ENCODE data around the gene HABP4.

- TF ChIP-seq ZFX (CRISPR knock-in tag; IDR thresholded peaks at IDR 0.05) (no peak), MED1 (CRISPR knock-in tag; IDR thresholded peaks at IDR 0.05; ENCODE audit: borderline replicate concordance) (no peak), ZFP1 (CRISPR knock-in tag; IDR thresholded peaks at IDR 0.05) (no peak), BRCA1 (IDR thresholded peaks at IDR 0.05) (no peak), BRCA1 (CRISPR knock-in tag; IDR thresholded peaks at IDR 0.05) (no peak), E2F6 (IDR thresholded peaks at IDR 0.05; ENCODE audit: borderline replicate concordance in 1 of 2, extremely low read depth in 1 of 2, insufficient read depth in 1 of 2, insufficient read length in 1 of 2, low read depth in 1 of 2, low read length in 1 of 2, poor library complexity in 1 of 2, severe bottlenecking in 1 of 2) (no peak)
- TF ChIP-seq, protein P1, sequence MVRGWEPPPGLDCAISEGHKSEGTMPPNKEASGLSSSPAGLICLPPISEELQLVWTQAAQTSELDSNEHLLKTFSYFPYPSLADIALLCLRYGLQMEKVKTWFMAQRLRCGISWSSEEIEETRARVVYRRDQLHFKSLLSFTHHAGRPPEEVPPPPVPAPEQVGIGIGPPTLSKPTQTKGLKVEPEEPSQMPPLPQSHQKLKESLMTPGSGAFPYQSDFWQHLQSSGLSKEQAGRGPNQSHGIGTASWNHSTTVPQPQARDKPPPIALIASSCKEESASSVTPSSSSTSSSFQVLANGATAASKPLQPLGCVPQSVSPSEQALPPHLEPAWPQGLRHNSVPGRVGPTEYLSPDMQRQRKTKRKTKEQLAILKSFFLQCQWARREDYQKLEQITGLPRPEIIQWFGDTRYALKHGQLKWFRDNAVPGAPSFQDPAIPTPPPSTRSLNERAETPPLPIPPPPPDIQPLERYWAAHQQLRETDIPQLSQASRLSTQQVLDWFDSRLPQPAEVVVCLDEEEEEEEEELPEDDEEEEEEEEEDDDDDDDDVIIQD (CRISPR knock-in tag; IDR thresholded peaks at IDR 0.05), result no peak
Observed at GRCh38 chr9:96478829-96479371, 28.9 kb downstream of the HABP4 start.
